ENCODE data around the gene MLST8. TPM values are rescaled to one million over a fixed set of nuclear protein-coding genes. Genes with fewer than 3 reads are reported as not detected.

Gene MLST8
- total RNA-seq, 1 donor from 2014 or later = 29.9 TPM

- TF ChIP-seq CTCF (IDR thresholded peaks at IDR 0.05) = no peak
- DNase-seq (no peak), ATAC-seq (no peak)
- peak overlapping the region; percentile 47 for H3K4me3 ChIP-seq
- intact Hi-C loops (cut with DNase I) = no loop called here
- no peaks in the 10 kb centered on the region for H3K27me3 ChIP-seq
- H3K9me3 ChIP-seq = no peaks in the 10 kb centered on the region
- H3K4me1 ChIP-seq = no peaks in the 10 kb centered on the region
- peak overlapping the region; percentile 68 for H3K27ac ChIP-seq
- peaks cover 64% of the 10 kb centered on the region for H3K36me3 ChIP-seq
Measured at GRCh38 chr16:2170587-2171435, 34.4 kb upstream of the MLST8 start.

DNA sequence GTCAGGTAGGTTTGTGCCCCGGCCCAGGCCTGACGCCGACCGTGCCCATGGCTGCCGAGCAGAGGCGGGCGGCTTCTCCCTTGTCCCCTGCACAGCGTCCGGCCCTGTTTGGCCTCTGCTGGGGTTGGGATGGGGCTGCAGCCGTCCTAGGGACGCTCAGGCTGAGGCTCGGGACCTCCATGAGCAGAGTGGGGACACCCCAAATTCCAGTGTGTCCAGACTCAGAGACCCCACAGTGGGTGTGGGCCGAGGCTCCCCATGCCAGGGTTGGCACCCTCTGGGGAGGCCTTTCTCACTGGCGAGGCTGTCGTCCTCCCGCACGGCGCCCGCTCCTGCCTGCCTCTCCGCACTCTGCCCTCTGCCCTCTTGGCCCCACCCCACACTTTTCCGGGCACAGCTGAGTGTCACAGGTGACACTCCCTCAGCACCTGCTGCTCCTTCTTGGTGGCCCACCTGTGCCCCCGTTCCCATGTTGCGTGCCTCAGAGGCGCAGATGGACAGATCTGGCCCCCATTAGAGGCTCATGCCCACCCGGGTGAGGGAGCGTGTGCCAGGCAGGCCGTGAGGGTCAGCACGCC, 33.6 kb upstream of the MLST8 start:
- H3K4me1 ChIP-seq = no peaks in the 10 kb centered on the region
- intact Hi-C loops (cut with DNase I) = no loop called here
- no peak for TF ChIP-seq CTCF (IDR thresholded peaks at IDR 0.05)
- peaks cover 64% of the 10 kb centered on the region for H3K36me3 ChIP-seq
- no peak overlapping the region for H3K27ac ChIP-seq
- peak overlapping the region; percentile 47 for H3K4me3 ChIP-seq
- no peaks in the 10 kb centered on the region for H3K9me3 ChIP-seq
- ATAC-seq = no peak
- DNase-seq = no peak
- H3K27me3 ChIP-seq = no peaks in the 10 kb centered on the region

- DNase-seq = no peak
- H3K4me1 ChIP-seq = no peaks in the 10 kb centered on the region
- H3K27me3 ChIP-seq = no peaks in the 10 kb centered on the region
- no peak for TF ChIP-seq CTCF (IDR thresholded peaks at IDR 0.05)
- H3K36me3 ChIP-seq = peaks cover 55% of the 10 kb centered on the region
- no peaks in the 10 kb centered on the region for H3K9me3 ChIP-seq
- intact Hi-C loops (cut with DNase I) = no loop called here
- no peak overlapping the region for H3K4me3 ChIP-seq
- no peak overlapping the region for H3K27ac ChIP-seq
- ATAC-seq = no peak
Measured at GRCh38 chr16:2172688-2173335, 32.4 kb upstream of the MLST8 start.

DNA sequence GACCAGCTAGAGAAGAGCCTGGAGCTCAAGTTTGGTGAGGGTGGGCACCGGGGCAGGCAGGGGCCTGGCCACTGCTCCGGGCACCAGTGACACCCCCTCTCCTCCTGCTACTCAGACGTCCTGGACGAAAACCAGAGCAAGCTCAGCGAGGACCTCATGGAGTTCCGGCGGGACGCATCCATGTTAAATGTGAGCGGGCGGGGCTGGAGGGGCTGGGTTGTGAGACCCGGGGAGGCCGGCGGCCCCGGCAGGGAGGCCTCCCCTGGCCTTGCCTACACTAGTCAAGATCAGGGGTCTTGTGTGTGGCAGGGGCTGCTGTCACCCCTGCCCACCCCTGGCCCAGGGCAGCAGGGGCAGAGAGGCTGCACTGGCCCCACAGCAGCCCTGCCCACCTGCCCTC, 31.9 kb upstream of the MLST8 start:
- H3K27ac ChIP-seq = no peak overlapping the region
- TF ChIP-seq CTCF (IDR thresholded peaks at IDR 0.05) = no peak
- H3K36me3 ChIP-seq = peaks cover 50% of the 10 kb centered on the region
- DNase-seq (no peak), ATAC-seq (no peak)
- no peaks in the 10 kb centered on the region for H3K4me1 ChIP-seq
- no peaks in the 10 kb centered on the region for H3K9me3 ChIP-seq
- intact Hi-C loops (cut with DNase I) = no loop called here
- no peak overlapping the region for H3K4me3 ChIP-seq
- H3K27me3 ChIP-seq = no peaks in the 10 kb centered on the region

- Histone ChIP-seq H3K4me3 (no peak overlapping the region), H3K27me3 (no peaks in the 10 kb centered on the region), H3K4me1 (no peaks in the 10 kb centered on the region), H3K27ac (no peak overlapping the region), H3K9me3 (no peaks in the 10 kb centered on the region), H3K36me3 (peaks cover 50% of the 10 kb centered on the region)
- intact Hi-C loops (cut with DNase I) = no loop called here
- DNase-seq (no peak), ATAC-seq (no peak)
- TF ChIP-seq CTCF (IDR thresholded peaks at IDR 0.05) = no peak
Measured at GRCh38 chr16:2173916-2174315, 31.3 kb upstream of the MLST8 start.
